Measurements from ENCODE around the gene OSGEP. TPM values are rescaled to one million over a fixed set of nuclear protein-coding genes. Genes with fewer than 3 reads are reported as not detected.
A peak's percentile ranks its signal among the peaks of the same experiment; 100 is the strongest.

The OSGEP gene
- total and polyA plus RNA-seq, 2 of the 13 experiments (the other 11 are each of a cell fraction or from before 2014, with no cell fraction given): 39.7 to 41.1 TPM

GRCh38 chr14:20429801-20430669 lies 24.6 kb downstream of the OSGEP start (continued):
- peak; percentile 43; the same call in 1 of the 2 replicates for TF ChIP-seq PAXIP1 (CRISPR knock-in tag; conservative IDR thresholded peaks at IDR 0.05)
- TF ChIP-seq ZNF609 (CRISPR knock-in tag; IDR thresholded peaks at IDR 0.05; ENCODE audit: borderline replicate concordance): peak; percentile 61; the same call in 1 of the 2 replicates
- 0 out of 2 replicates have a peak, but pooled peaks have one; percentile 79 for TF ChIP-seq NFIB (CRISPR knock-in tag; IDR thresholded peaks at IDR 0.05; ENCODE audit: borderline replicate concordance)
- 0 out of 2 replicates have a peak, but pooled peaks have one; percentile 41 for TF ChIP-seq IRF2 (CRISPR knock-in tag; IDR thresholded peaks at IDR 0.05)
- TF ChIP-seq ZNF687 (CRISPR knock-in tag; IDR thresholded peaks at IDR 0.05): peak; percentile 95
- peak; percentile 100 for TF ChIP-seq ZFP90 (CRISPR knock-in tag; IDR thresholded peaks at IDR 0.05; ENCODE audit: borderline replicate concordance)
- TF ChIP-seq GATAD2A (CRISPR knock-in tag; IDR thresholded peaks at IDR 0.05): peak; percentile 46; the same call in 1 of the 2 replicates
- no peak for TF ChIP-seq SOX6 (IDR thresholded peaks at IDR 0.05)
- TF ChIP-seq SOX6 (CRISPR knock-in tag; IDR thresholded peaks at IDR 0.05): peak; percentile 69
- 0 out of 2 replicates have a peak, but pooled peaks have one; percentile 56 for TF ChIP-seq ZNF451 (CRISPR knock-in tag; IDR thresholded peaks at IDR 0.05)
- peak; percentile 22; the same call in 1 of the 2 replicates for TF ChIP-seq HMG20A (CRISPR knock-in tag; IDR thresholded peaks at IDR 0.05; ENCODE audit: borderline replicate concordance)
- peak; percentile 52; the same call in 1 of the 2 replicates for TF ChIP-seq ELF3 (CRISPR knock-in tag; IDR thresholded peaks at IDR 0.05)
- peak; percentile 82; the same call in 1 of the 2 replicates for TF ChIP-seq MTA1 (CRISPR knock-in tag; IDR thresholded peaks at IDR 0.05; ENCODE audit: borderline replicate concordance)
- no peak for TF ChIP-seq HNRNPH1 (optimal IDR thresholded peaks at IDR 0.05; ENCODE audit: low read depth, low read length)
- peak in 1 of 2 experiments; percentile 8; a peak in 1 of 4 replicates for TF ChIP-seq EP300 (IDR thresholded peaks at IDR 0.05; ENCODE audit: low read depth in 2 of 2, low read length in 2 of 2)
- no peak for TF ChIP-seq EP300 (CRISPR knock-in tag; IDR thresholded peaks at IDR 0.05; ENCODE audit: borderline replicate concordance)
